ENCODE data around the gene MRTFA.

GRCh38 chr22:40571887-40572286 lies 64.6 kb downstream of the MRTFA start:
- no peak for TF ChIP-seq YY1 (IDR thresholded peaks at IDR 0.05)
- no peak for TF ChIP-seq CTCF (IDR thresholded peaks at IDR 0.05; ENCODE audit: low read depth, low read length, missing input control)
- TF ChIP-seq SP1 (IDR thresholded peaks at IDR 0.05) = no peak
- no peak for TF ChIP-seq HNF4G (IDR thresholded peaks at IDR 0.05)
- TF ChIP-seq RAD21 (IDR thresholded peaks at IDR 0.05) = no peak
- no peak for TF ChIP-seq TAF1 (conservative IDR thresholded peaks at IDR 0.05)
- no peak for TF ChIP-seq MAX (IDR thresholded peaks at IDR 0.05)
- no peak for TF ChIP-seq FOXA1 (IDR thresholded peaks at IDR 0.05)
- TF ChIP-seq REST (IDR thresholded peaks at IDR 0.05) = no peak
- no peak for TF ChIP-seq JUND (IDR thresholded peaks at IDR 0.05)
- no peak for TF ChIP-seq RXRA (IDR thresholded peaks at IDR 0.05)
- no peak for TF ChIP-seq ATF3 (IDR thresholded peaks at IDR 0.05)
- no peak for TF ChIP-seq ZBTB33 (IDR thresholded peaks at IDR 0.05)
